ENCODE data around the gene PITX3.

DNA sequence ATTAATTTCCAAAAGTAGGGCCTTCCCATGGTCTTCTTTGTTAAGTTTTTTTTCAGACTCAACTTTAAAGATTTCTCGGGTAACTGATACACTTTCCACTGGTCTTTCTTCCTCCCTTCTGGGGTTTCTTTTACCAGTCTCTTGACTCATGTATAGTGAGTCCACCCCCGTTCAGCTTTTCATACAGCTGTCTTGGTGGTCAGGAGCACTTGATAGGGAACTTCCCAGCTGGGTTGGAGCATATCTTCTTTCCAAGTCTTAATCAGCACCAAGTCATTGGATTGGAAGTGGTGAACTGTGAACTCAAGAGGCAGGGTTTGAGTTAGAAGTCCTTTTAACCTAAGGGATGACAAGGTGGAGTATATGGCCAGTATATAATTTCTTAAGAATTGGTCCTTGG lies 44.4 kb downstream of the PITX3 start:
- TF ChIP-seq POLR2A (IDR thresholded peaks at IDR 0.05) (no peak), CTCF (IDR thresholded peaks at IDR 0.05) (no peak)
